NB4 (cell line): ENCODE measurements around the gene DLG4.

Source experiments
- CTCF ChIP-seq: IDR thresholded peaks from one replicate; pipeline ENCODE4 v1.5.1; 2012; ENCODE audit warnings: low read depth, low read length
- MAX ChIP-seq: IDR thresholded peaks from 2 replicates; pipeline ENCODE4 v1.6.1; 2011; ENCODE audit warnings: low read depth, low read length
- POLR2A ChIP-seq: IDR thresholded peaks from 2 replicates; pipeline ENCODE4 v1.6.1; 2011; ENCODE audit warnings: mild to moderate bottlenecking; ENCODE audit not compliant: insufficient read length; ENCODE audit errors: extremely low read depth

GRCh38 chr17:7246779-7247178 lies 27.1 kb upstream of the DLG4 start:
- TF ChIP-seq CTCF (no peak), POLR2A (no peak), MAX (no peak)
